CD1c-positive myeloid dendritic cell (primary cell): Measurements from ENCODE around the gene KATNBL1.

Source experiments
- DNase-seq: peaks from one replicate; pipeline ENCODE4 v3.0.0-alpha.2; 2016; ENCODE audit errors: extremely low spot score

Gene KATNBL1

DNA sequence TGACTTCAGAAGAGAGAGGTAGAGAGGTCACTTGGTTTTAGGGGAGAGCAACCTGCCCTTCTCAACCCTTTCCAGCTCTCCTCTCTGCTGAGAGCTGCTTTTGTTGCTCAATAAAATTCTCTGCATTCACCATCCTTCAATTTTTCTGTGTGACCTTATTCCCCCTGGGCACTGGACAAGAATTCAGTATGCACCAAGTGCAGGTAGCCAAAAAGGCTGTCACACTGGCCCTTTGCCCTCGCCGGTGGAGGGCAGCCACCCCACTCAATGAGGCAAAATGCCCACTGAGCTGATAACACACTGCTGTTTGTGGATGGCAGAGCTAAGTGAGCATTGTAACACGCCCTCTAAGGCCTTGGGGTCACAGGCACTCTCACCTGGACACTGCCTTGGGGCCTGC is 95.2 kb downstream of the KATNBL1 start:
- DNase-seq, result no peak

DNA sequence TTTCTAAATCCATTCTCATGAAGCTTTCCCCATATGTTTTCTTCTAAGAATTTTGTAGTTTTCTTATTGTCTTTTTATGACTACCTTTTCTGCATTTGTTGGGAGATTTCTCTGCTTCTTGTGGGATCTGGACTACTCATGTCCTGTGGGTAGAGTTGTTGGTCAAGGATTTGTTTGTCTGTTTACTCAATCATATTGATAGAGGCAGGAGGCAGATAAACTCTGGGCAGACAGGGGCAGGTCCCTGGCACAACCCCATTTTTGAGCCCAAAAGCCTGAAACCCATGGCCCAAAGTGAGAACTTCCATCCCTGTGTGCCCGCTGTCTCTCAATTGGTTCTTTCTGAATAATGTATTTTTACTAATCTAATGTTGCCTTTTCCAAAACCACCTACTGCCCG is 95.7 kb downstream of the KATNBL1 start:
- no peak for DNase-seq

DNA sequence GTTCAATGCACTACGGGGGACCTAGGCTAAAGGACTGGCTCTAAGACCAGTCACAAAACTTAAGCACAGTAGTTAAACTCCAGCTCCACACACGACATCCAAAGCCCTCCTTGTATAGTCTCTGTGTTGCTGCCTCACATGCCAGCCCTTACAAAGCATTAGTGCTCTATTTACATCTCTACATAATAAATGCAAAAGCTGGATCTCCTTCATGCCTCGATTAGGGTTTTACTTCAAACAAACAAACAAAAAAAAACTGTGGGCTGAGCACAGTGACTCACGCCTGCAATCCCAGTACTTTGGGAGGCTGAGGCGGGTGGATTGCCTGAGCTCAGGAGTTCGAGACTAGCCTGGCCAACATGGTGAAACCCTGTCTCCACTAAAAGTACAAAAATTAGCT is 98.4 kb downstream of the KATNBL1 start:
- no peak for DNase-seq

DNA sequence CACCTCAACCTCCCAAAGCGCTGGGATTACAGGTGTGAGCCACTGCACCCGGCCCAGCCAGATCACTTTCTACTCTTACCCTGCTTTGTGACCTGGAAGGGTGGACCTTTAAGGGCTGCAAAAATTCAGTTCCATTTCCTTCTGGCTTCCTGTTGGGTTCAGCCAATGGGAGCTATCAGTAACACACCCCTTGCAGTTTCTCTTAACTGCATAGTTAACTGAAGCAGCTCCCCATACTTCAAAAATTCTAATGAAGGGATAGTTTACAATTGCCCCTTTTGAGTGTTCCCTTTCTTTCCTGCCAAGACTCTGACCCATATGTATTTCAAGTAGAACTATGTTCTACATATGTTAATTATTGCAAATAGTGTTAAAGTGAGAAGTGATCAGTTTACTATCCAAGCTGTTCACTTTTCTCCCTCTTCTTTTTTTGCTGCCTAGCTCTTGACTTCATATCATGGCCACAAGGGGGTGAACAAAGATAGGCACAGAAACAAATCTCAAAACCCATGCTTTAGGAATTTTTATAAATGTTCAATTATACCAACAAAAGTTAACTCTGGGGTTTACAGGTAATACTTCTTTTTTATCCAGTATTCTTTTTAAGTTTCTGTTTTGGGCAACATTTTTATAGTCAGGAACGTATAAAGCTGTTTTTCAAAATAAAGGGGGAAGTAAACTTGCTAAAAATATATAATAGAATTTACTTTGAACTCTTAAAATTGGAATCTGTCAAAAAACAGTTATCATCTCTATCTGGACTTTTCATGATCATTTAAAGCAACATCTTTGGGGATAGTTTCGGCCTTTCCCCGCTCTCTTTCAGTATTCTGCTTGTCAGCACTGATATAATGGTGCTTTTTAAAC is 99.9 kb downstream of the KATNBL1 start:
- peak; percentile 47 for DNase-seq

DNA sequence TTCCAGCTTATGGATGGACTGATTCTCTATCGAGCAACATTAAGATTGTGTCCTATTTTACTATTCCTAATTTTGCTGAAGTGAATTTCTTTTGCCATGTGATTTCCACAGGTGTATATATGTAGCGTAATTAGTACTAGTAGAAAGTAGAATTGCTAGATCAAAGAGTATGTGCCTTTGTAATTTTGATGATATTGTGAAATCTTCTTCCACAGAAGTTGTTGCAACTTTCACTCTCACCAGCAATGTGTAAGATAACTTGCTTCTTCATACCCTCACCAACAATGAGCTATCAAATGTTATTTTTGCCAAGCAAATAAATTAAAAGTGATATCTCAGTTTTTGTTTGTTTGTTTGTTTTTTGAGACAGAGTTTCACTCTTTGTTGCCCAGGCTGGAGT is 102.6 kb downstream of the KATNBL1 start:
- DNase-seq, result no peak

DNA sequence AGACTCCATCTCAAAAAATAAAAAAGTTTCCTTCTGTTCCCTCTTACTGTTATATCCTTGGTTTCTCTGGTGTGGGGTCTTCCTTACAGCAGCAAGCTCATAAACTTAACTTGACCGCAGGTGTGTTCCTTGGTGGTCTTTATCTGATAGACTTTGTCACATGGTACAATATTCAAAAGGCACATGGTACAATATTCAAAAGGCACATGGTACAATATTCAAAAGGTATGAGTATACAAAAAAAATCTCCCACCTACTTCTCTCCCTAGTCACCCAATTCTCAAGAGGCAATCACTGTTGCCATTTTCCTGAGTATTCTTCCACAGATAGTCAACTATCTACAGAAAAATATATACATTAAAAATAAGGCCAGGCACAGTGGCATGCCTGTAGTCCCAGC is 103.5 kb downstream of the KATNBL1 start:
- no peak for DNase-seq

DNA sequence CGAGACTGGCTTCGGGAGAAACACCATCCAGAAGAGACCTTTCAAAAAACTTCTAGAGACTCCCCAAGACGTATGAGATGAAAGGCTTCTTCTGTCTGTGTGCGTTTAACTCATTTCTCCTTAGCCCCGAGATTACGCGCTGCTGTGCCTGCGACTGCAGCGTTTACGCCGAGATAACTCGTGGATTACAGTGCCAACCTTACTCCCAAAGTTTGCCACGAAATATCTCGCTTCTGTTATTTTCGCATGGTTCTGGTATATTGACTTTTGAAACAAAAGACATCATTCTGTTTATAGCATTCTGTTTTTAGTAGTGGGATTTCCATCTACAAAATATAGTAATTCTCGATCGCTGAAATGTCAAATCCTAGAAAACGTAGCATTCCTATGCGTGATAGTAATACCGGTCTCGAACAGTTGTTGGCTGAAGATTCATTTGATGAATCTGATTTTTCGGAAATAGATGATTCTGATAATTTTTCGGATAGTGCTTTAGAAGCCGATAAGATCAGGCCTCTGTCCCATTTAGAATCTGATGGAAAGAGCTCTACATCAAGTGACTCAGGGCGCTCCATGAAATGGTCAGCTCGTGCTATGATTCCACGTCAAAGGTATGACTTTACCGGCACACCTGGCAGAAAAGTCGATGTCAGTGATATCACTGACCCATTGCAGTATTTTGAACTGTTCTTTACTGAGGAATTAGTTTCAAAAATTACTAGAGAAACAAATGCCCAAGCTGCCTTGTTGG is 107.5 kb downstream of the KATNBL1 start:
- DNase-seq, result no peak

DNA sequence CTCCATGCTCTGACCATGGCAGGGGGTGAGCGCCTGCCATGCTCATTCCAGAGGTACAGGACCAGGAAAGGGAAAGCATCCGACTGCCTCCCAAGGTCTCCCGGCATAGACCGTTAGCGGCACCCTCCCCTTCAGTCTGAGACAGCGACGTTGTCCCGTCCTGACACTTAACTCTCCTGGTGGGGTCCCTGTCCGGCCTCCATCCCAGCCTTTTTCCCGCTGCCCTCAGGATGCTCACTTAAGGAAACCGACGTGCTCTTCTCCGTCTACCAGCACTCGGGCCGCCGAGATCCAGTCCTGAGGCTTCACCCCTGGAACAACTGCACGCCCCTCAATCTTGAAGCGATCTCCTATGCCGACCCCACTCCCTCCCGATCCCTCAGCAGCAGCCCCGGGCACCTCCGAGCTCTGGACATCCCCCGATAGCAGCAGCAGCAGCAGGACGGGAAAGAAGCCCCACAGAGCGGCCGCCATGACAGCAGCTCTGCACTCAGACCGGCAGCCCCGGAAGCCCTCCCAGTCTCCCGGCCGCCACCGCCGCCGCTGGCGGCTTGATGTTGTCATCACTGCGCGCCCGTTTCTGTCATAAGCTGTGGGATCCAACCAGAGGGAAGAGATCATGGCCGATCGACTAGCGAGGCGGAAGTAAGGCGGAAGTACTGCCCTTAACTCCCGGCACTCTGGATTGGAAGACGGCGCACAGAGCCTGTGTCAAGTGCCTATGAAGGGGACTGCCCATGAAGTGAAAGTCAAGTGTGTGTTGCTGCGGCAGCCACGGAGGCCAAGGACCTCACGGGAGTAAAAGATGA is 108.3 kb downstream of the KATNBL1 start, which contains the start of the genes EMC7 and PGBD4:
EMC7 (minus strand) TSS at position 497 of the 809 bp plus-strand sequence; CDS start at position 474, 23 bp downstream.
PGBD4 (plus strand) TSS at position 718 of the 809 bp plus-strand sequence. CDS start 449 bp downstream, outside the sequence.
- peak; percentile 99 for DNase-seq

DNA sequence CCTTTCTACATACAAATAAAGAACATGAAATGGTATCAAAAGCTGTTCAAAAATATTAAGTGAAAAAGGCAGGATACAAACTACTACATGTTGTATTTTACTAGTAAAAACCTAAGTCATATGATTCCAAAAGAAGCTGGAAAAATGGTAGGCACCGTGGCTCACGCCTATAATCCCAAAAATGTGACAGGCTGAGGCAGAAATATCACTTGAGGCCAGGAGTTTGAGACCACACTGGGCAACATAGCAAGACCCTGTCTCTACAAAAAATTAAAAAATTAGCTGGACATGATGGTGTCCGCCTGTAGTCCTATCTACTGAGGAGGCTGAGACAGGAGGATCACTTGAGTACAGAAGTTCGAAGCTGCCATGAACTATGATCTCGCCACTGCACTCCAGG is 110.0 kb downstream of the KATNBL1 start:
- DNase-seq, result no peak
